PFSK-1 (cell line): ENCODE data around the gene RPTOR.

Source experiments
- POLR2AphosphoS5 ChIP-seq: IDR thresholded peaks from 2 replicates; pipeline ENCODE4 v1.6.1; 2012; ENCODE audit warnings: low read depth, mild to moderate bottlenecking, control low read depth, low read length, moderate library complexity
- TF ChIP-seq, protein P1 (sequence below), 2 experiments: IDR thresholded peaks; 2 replicates each; pipeline versions ENCODE4 v1.6.1 to v1.8.0; 2011 to 2012; ENCODE audit warnings: low read depth in 2 of 2, low read length in 2 of 2, control low read depth in 1 of 2, inconsistent platforms in 1 of 2, mild to moderate bottlenecking in 1 of 2, moderate library complexity in 1 of 2; ENCODE audit not compliant: insufficient read depth in 1 of 2

DNA sequence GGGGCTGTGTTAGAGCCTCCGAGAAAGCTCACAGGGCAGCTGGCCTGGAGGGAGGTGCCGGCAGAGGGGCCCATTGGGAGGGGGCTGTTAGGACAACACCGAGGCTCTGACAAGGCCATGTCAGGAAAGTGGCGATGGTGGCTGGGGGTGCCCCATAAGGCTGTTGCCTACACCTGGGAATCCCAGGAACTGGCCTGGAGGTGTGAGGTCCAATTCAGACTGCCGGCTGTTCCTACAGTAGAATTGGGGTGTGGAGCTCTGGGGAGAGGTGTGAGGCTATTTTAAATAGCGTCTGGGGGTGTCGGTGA lies 292.0 kb downstream of the RPTOR start:
- TF ChIP-seq, protein P1, sequence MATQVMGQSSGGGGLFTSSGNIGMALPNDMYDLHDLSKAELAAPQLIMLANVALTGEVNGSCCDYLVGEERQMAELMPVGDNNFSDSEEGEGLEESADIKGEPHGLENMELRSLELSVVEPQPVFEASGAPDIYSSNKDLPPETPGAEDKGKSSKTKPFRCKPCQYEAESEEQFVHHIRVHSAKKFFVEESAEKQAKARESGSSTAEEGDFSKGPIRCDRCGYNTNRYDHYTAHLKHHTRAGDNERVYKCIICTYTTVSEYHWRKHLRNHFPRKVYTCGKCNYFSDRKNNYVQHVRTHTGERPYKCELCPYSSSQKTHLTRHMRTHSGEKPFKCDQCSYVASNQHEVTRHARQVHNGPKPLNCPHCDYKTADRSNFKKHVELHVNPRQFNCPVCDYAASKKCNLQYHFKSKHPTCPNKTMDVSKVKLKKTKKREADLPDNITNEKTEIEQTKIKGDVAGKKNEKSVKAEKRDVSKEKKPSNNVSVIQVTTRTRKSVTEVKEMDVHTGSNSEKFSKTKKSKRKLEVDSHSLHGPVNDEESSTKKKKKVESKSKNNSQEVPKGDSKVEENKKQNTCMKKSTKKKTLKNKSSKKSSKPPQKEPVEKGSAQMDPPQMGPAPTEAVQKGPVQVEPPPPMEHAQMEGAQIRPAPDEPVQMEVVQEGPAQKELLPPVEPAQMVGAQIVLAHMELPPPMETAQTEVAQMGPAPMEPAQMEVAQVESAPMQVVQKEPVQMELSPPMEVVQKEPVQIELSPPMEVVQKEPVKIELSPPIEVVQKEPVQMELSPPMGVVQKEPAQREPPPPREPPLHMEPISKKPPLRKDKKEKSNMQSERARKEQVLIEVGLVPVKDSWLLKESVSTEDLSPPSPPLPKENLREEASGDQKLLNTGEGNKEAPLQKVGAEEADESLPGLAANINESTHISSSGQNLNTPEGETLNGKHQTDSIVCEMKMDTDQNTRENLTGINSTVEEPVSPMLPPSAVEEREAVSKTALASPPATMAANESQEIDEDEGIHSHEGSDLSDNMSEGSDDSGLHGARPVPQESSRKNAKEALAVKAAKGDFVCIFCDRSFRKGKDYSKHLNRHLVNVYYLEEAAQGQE (IDR thresholded peaks at IDR 0.05; ENCODE audit: insufficient read depth in 1 of 2, low read depth in 2 of 2, low read length in 2 of 2): no peak
- no peak for TF ChIP-seq POLR2AphosphoS5
